ENCODE data around the gene GHDC.

GHDC gene

GRCh38 chr17:42182927-42183734 lies 11.2 kb downstream of the GHDC start:
- DNase-seq (ENCODE audit: low read depth): peak; percentile 34
- peak overlapping the region; percentile 64 for H3K4me3 ChIP-seq (ENCODE audit: low read depth, low read length)
- TF ChIP-seq, protein P1, sequence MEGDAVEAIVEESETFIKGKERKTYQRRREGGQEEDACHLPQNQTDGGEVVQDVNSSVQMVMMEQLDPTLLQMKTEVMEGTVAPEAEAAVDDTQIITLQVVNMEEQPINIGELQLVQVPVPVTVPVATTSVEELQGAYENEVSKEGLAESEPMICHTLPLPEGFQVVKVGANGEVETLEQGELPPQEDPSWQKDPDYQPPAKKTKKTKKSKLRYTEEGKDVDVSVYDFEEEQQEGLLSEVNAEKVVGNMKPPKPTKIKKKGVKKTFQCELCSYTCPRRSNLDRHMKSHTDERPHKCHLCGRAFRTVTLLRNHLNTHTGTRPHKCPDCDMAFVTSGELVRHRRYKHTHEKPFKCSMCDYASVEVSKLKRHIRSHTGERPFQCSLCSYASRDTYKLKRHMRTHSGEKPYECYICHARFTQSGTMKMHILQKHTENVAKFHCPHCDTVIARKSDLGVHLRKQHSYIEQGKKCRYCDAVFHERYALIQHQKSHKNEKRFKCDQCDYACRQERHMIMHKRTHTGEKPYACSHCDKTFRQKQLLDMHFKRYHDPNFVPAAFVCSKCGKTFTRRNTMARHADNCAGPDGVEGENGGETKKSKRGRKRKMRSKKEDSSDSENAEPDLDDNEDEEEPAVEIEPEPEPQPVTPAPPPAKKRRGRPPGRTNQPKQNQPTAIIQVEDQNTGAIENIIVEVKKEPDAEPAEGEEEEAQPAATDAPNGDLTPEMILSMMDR (conservative IDR thresholded peaks at IDR 0.05; ENCODE audit: low read depth, low read length): no peak

- TF ChIP-seq, protein P1 (conservative IDR thresholded peaks at IDR 0.05; ENCODE audit: low read depth, low read length): no peak
- no peak for DNase-seq (ENCODE audit: low read depth)
- H3K4me3 ChIP-seq (ENCODE audit: low read depth, low read length): no peak overlapping the region
Measured at GRCh38 chr17:42181851-42182207, 12.5 kb downstream of the GHDC start.

- peak; percentile 85 for DNase-seq (ENCODE audit: low read depth)
- TF ChIP-seq, protein P1 (conservative IDR thresholded peaks at IDR 0.05; ENCODE audit: low read depth, low read length): peak; percentile 76
- H3K4me3 ChIP-seq (ENCODE audit: low read depth, low read length): peak within 1 kb of the TSS; percentile 38
Measured at GRCh38 chr17:42180922-42181850, 13.1 kb downstream of the GHDC start, which contains the start of gene KCNH4. KCNH4 (minus strand) TSS chr17:42181142; CDS start chr17:42180945, 197 bp downstream.

DNA sequence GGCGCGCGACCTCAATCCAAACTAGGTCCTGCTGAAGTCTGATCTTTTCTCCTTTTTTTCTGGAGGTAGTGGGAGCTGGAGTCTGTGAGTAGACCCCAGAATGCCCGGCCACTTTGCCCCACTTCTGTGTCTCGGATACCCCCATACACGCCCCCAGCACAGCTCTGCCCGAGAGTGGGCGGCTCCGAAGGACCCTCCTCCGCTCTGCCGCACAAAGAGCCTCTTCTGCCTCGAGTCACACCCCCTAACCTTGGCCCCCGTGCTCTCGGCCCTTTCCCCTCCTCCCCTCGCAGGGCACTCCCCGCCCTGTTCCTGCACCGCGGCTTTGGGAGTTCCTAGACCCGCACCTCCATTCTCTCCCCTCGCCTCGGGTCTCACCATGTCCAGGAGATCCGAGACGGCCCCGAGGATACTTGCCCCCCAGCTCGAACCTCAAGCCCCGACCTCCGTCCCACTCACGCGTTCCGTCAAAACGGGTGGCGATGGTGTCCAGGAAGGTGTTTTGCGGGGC lies 13.8 kb downstream of the GHDC start:
- DNase-seq (ENCODE audit: low read depth): no peak
- TF ChIP-seq, protein P1 (conservative IDR thresholded peaks at IDR 0.05; ENCODE audit: low read depth, low read length): no peak
- no peak overlapping the region for H3K4me3 ChIP-seq (ENCODE audit: low read depth, low read length)

DNA sequence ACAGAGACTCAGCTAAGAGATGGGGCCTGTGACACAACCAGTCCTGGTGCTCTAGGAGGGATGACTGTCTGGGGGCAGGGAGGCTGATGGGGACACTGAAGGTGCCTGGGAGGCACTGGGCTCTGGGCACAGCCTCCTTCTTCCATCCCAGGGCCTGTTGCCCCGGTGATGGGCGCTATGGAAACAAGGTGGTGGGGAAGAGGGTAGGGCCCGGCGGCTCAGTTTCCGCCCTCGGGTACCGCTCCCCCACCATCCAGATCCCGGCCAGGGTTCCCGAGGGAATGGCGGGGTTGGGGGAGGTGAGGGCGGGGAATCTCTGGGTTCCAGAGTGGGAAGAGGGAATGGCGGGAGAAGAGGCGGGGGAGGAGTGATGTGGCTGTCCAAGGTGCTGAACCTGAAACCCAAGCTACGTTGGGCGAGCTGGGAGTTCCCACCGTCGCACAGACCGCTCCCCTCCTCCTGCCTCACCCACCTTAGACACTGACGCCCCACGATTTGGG lies 14.3 kb downstream of the GHDC start:
- DNase-seq (ENCODE audit: low read depth): peak; percentile 41
- TF ChIP-seq, protein P1 (conservative IDR thresholded peaks at IDR 0.05; ENCODE audit: low read depth, low read length): no peak
- no peak overlapping the region for H3K4me3 ChIP-seq (ENCODE audit: low read depth, low read length)

- no peak overlapping the region for H3K4me3 ChIP-seq (ENCODE audit: low read depth, low read length)
- TF ChIP-seq, protein P1 (conservative IDR thresholded peaks at IDR 0.05; ENCODE audit: low read depth, low read length): no peak
- no peak for DNase-seq (ENCODE audit: low read depth)
Measured at GRCh38 chr17:42179335-42179734, 15.0 kb downstream of the GHDC start.

All from choroid plexus epithelial cell (primary cell).